ENCODE results near the gene BASP1. TPM values are rescaled to one million over a fixed set of nuclear protein-coding genes. Genes with fewer than 3 reads are reported as not detected.

The BASP1 gene
- total RNA-seq, 1 experiment from 2014 or later = 0.34 TPM

DNA sequence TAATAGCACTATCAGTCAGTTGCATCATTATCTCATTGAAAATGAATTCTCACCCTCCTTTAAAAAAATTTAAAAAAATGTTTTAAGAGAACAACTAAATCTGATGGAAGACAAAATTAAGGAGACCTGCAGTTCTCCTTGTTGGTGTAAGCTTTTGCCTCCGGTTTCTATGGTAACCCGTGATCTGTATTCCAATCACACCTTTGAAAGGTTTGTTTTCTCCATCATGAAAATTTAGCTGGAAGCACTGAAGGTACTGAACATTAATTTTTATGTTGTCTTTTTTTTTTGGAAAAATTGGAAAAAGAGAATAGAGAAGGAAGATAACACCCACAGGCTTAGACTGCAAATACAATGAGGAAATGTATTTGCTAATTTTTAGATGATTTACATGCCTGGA, 2.5 kb upstream of the BASP1 start:
- no peak overlapping the region for H3K4me3 ChIP-seq (replicated peaks in 1 of 2; ENCODE audit: low read depth in 1 of 2, low read length in 2 of 2)
- no peaks in the 10 kb centered on the region for H3K4me1 ChIP-seq (ENCODE audit: control insufficient read depth in 1 of 2, insufficient read depth in 2 of 2, low read length in 2 of 2)
- no peak overlapping the region for H3K27ac ChIP-seq (ENCODE audit: low read depth, low read length)
- peaks cover 4% of the 10 kb centered on the region; the same call in 1 of the 2 replicates for H3K27me3 ChIP-seq (ENCODE audit: insufficient read depth, low read length)
- CTCF ChIA-PET = no interaction called here
- no peaks in the 10 kb centered on the region for H3K9me2 ChIP-seq (ENCODE audit: insufficient read depth)
- no peak for DNase-seq (ENCODE audit: low read depth, low spot score)
- intact Hi-C loops (cut with micrococcal nuclease) = no loop called here
- no peaks in the 10 kb centered on the region for H3K36me3 ChIP-seq (ENCODE audit: control insufficient read depth in 1 of 2, insufficient read depth in 2 of 2, low read length in 2 of 2)
- no peaks in the 10 kb centered on the region for H3K9me3 ChIP-seq (ENCODE audit: control insufficient read depth in 1 of 2, insufficient read depth in 1 of 2, low read depth in 1 of 2, low read length in 2 of 2)
- no peaks in the 10 kb centered on the region for H3K79me2 ChIP-seq (ENCODE audit: insufficient read depth, low read length)
- TF ChIP-seq EZH2phosphoT487 (IDR thresholded peaks at IDR 0.05; ENCODE audit: borderline replicate concordance) (no peak), SIN3A (IDR thresholded peaks at IDR 0.05; ENCODE audit: low read depth) (no peak), SP1 (IDR thresholded peaks at IDR 0.05; ENCODE audit: low read depth) (no peak), ZFX (IDR thresholded peaks at IDR 0.05) (no peak), FOSL1 (IDR thresholded peaks at IDR 0.05; ENCODE audit: low read depth) (no peak), POLR2AphosphoS5 (IDR thresholded peaks at IDR 0.05; ENCODE audit: low read depth, low read length) (no peak), CEBPB (IDR thresholded peaks at IDR 0.05; ENCODE audit: low read depth) (no peak), SRF (IDR thresholded peaks at IDR 0.05; ENCODE audit: low read depth) (no peak), POLR2A (IDR thresholded peaks at IDR 0.05; ENCODE audit: borderline replicate concordance, extremely low read depth, insufficient read depth, insufficient read length) (no peak)
- TF ChIP-seq, protein P1, sequence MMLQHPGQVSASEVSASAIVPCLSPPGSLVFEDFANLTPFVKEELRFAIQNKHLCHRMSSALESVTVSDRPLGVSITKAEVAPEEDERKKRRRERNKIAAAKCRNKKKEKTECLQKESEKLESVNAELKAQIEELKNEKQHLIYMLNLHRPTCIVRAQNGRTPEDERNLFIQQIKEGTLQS (IDR thresholded peaks at IDR 0.05) = no peak
- TF ChIP-seq, protein P2, sequence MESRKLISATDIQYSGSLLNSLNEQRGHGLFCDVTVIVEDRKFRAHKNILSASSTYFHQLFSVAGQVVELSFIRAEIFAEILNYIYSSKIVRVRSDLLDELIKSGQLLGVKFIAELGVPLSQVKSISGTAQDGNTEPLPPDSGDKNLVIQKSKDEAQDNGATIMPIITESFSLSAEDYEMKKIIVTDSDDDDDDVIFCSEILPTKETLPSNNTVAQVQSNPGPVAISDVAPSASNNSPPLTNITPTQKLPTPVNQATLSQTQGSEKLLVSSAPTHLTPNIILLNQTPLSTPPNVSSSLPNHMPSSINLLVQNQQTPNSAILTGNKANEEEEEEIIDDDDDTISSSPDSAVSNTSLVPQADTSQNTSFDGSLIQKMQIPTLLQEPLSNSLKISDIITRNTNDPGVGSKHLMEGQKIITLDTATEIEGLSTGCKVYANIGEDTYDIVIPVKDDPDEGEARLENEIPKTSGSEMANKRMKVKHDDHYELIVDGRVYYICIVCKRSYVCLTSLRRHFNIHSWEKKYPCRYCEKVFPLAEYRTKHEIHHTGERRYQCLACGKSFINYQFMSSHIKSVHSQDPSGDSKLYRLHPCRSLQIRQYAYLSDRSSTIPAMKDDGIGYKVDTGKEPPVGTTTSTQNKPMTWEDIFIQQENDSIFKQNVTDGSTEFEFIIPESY (IDR thresholded peaks at IDR 0.05; ENCODE audit: extremely low read depth, insufficient replicate concordance, low read length) = no peak
- no peak overlapping the region for H2AFZ ChIP-seq (ENCODE audit: low read depth, low read length, poor library complexity, severe bottlenecking)
- BruUV-seq (replicated peaks) = no TSS peak
- RAD21 ChIA-PET (ENCODE audit: low non-redundant PET in 1 of 2, low total read pairs in 2 of 2, uncharacterized antibody in 2 of 2, unreplicated experiment in 2 of 2) = no interaction called here
- no peaks in the 10 kb centered on the region for H4K20me1 ChIP-seq (ENCODE audit: insufficient read depth)
- H3K9ac ChIP-seq (ENCODE audit: low read length) = no peak overlapping the region
- no peak for ATAC-seq
- POLR2A ChIA-PET = no interaction called here
- H3K4me2 ChIP-seq (ENCODE audit: low read length) = no peak overlapping the region
